BLaER1 (cell line): ENCODE results near the gene CLEC7A.

ENCODE experiments used
- H3K27ac ChIP-seq: shearing (Covaris generic); formaldehyde crosslinking; 2 replicates; pipeline ENCODE4 v1.8.1; 2022
- H3K27me3 ChIP-seq: shearing (Covaris generic); formaldehyde crosslinking; 2 replicates; pipeline ENCODE4 v1.8.1; 2022
- H3K36me3 ChIP-seq: shearing (Covaris generic); formaldehyde crosslinking; 2 replicates; pipeline ENCODE4 v1.8.1; 2022
- H3K4me1 ChIP-seq: shearing (Covaris generic); formaldehyde crosslinking; 2 replicates; pipeline ENCODE4 v1.8.1; 2022
- H3K4me2 ChIP-seq: shearing (Covaris generic); formaldehyde crosslinking; 2 replicates; pipeline ENCODE4 v1.8.1; 2022
- H3K4me3 ChIP-seq: shearing (Covaris generic); formaldehyde crosslinking; 2 replicates; pipeline ENCODE4 v1.8.1; 2022
- H3K9ac ChIP-seq: shearing (Covaris generic); formaldehyde crosslinking; 2 replicates; pipeline ENCODE4 v1.8.1; 2022
- H3K9me3 ChIP-seq: shearing (Covaris generic); formaldehyde crosslinking; 2 replicates; pipeline ENCODE4 v1.8.1; 2022
- H4K20me1 ChIP-seq: shearing (Covaris generic); formaldehyde crosslinking; 2 replicates; pipeline ENCODE4 v1.8.1; 2022
- Cebpa-rat ChIP-seq: shearing (Covaris generic); IDR thresholded peaks from 2 replicates; pipeline ENCODE4 v1.8.1; 2022

The CLEC7A gene

DNA sequence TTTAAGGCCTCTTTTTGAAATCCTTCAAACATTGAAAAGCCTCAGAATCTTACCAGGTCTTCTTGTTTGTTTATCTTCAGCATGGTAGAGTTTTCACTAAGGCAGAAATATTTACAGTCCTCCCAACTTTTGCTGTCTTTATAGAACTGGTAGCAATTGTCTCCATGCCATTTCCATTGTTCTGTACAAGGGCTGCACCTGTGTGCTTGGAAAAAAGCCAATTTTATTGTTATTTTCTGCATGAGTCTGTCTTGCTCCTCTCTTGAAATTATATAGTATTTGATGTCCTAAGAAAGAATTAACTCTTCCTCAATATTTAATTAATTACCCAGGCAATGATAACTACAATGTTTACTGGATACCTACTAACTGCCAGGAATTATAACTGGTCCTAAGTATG lies 54.5 kb downstream of the CLEC7A start:
- Histone ChIP-seq H3K9me3 (peaks cover 11% of the 10 kb centered on the region), H3K27ac (no peak overlapping the region), H3K27me3 (no peaks in the 10 kb centered on the region), H3K4me3 (no peak overlapping the region), H3K9ac (no peak overlapping the region), H4K20me1 (no peaks in the 10 kb centered on the region), H3K36me3 (no peaks in the 10 kb centered on the region), H3K4me2 (no peak overlapping the region), H3K4me1 (peaks cover 27% of the 10 kb centered on the region)
- TF ChIP-seq Cebpa-rat: no peak

DNA sequence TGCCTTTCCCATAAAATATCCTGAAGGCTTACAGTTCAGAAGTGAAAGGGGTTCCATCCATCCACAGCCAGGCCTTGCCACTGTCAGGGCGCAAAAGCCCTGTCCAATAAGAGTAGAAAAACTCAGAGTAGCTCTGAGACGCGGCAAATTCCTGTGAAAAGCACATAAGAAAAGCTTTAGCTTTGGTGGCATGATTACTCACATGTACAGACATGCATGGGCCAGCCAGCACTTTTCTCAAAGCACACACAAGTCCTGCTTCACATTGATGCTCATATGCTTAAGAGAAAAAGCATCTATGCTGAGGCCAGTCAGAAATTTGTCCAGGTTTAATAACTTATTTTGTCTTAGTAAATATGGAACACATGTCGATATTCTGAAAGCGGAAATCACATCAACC lies 56.7 kb downstream of the CLEC7A start:
- Histone ChIP-seq H3K27ac (no peak overlapping the region), H3K9me3 (no peaks in the 10 kb centered on the region), H3K9ac (no peak overlapping the region), H3K4me3 (no peak overlapping the region), H3K4me1 (peaks cover 9% of the 10 kb centered on the region), H4K20me1 (no peaks in the 10 kb centered on the region), H3K36me3 (no peaks in the 10 kb centered on the region), H3K27me3 (no peaks in the 10 kb centered on the region), H3K4me2 (no peak overlapping the region)
- no peak for TF ChIP-seq Cebpa-rat

DNA sequence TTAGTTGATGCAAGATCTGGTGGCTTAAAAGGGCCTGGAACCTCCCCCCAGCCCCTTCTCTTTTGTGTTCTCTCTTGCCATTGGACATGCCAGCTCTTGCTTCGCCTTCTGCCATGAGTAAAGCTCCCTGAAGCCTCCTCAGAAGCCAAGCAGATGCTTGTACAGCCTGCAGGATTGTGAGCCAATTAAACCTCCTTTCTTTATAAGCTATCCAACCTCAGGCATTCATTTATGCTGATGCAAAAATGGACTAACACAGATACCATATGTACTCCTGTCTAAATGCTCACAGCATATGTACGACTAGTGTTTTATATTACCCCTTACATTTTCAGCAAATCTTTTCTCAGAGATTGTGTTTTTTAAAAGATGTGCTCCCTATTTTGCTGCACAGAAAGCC lies 57.9 kb downstream of the CLEC7A start:
- no peaks in the 10 kb centered on the region for H4K20me1 ChIP-seq
- H3K27ac ChIP-seq: no peak overlapping the region
- no peaks in the 10 kb centered on the region for H3K27me3 ChIP-seq
- H3K9me3 ChIP-seq: no peaks in the 10 kb centered on the region
- no peaks in the 10 kb centered on the region for H3K36me3 ChIP-seq
- H3K9ac ChIP-seq: no peak overlapping the region
- H3K4me1 ChIP-seq: peaks cover 8% of the 10 kb centered on the region
- no peak for TF ChIP-seq Cebpa-rat
- H3K4me3 ChIP-seq: no peak overlapping the region
- no peak overlapping the region for H3K4me2 ChIP-seq

DNA sequence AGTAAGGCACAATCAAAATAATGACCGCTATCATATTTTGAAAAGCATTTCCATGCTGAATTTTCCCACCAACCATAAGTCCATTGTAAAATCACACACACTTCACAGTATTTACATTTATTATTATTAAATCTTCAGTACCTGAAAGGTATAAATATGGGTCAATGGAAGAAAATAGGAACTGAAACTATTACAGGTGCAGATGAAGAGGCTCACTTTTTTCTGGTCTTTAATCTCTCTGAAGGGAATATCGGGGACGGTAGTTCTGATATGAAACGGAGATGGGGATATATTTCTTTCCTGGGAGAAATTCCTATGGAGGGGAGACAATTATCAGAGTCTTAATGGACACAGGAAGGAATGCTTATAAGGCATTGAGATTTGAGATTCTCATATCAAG lies 59.6 kb downstream of the CLEC7A start:
- no peaks in the 10 kb centered on the region for H3K27me3 ChIP-seq
- peaks cover 8% of the 10 kb centered on the region for H3K4me1 ChIP-seq
- H3K9me3 ChIP-seq: no peaks in the 10 kb centered on the region
- no peak overlapping the region for H3K9ac ChIP-seq
- no peaks in the 10 kb centered on the region for H4K20me1 ChIP-seq
- H3K27ac ChIP-seq: no peak overlapping the region
- H3K4me3 ChIP-seq: no peak overlapping the region
- no peak for TF ChIP-seq Cebpa-rat
- no peaks in the 10 kb centered on the region for H3K36me3 ChIP-seq
- H3K4me2 ChIP-seq: no peak overlapping the region

DNA sequence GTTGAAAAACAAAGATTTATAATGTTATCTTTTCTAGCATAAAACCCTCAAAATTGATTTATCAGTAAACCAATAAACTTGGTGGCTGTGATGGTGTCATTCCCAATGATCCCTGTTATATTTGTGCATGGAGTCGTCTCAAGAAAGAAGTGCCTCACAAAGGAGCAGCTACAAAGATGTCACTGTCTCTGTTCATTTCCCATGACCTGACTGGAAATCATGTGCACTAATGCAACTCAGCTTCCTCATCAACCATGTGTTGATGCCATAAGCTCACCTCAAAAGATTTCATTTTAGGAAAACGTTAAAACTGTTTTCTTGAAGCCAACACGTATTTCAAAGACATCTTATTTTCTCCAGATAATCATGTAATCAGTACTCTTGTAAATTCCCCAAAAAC lies 60.0 kb downstream of the CLEC7A start:
- Histone ChIP-seq H3K4me3 (no peak overlapping the region), H3K27me3 (no peaks in the 10 kb centered on the region), H3K4me1 (peaks cover 12% of the 10 kb centered on the region), H3K9ac (no peak overlapping the region), H3K27ac (no peak overlapping the region), H4K20me1 (no peaks in the 10 kb centered on the region), H3K9me3 (no peaks in the 10 kb centered on the region), H3K36me3 (no peaks in the 10 kb centered on the region), H3K4me2 (no peak overlapping the region)
- no peak for TF ChIP-seq Cebpa-rat

DNA sequence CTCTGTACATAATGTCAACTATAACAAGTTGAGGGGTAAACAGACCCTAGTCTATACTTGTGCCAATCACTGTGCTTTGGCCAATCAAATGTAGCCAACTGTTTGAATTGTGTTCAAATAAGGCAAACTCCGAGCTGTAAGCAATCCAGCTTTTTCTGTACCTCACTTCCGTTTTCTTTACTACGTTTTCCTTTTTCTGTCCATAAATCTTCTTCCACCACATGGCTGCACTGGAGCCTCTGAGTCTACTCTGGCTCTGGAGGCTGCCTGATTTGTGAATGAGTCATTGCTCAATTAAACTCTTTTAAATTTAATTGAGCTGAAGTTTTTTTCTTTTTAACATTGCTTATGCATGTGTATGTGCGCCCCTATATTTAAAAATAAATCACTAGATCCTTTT lies 60.9 kb downstream of the CLEC7A start:
- no peaks in the 10 kb centered on the region for H3K36me3 ChIP-seq
- no peaks in the 10 kb centered on the region for H3K9me3 ChIP-seq
- no peak for TF ChIP-seq Cebpa-rat
- H4K20me1 ChIP-seq: no peaks in the 10 kb centered on the region
- H3K4me3 ChIP-seq: no peak overlapping the region
- no peak overlapping the region for H3K27ac ChIP-seq
- peaks cover 12% of the 10 kb centered on the region for H3K4me1 ChIP-seq
- H3K9ac ChIP-seq: no peak overlapping the region
- no peaks in the 10 kb centered on the region for H3K27me3 ChIP-seq
- no peak overlapping the region for H3K4me2 ChIP-seq

DNA sequence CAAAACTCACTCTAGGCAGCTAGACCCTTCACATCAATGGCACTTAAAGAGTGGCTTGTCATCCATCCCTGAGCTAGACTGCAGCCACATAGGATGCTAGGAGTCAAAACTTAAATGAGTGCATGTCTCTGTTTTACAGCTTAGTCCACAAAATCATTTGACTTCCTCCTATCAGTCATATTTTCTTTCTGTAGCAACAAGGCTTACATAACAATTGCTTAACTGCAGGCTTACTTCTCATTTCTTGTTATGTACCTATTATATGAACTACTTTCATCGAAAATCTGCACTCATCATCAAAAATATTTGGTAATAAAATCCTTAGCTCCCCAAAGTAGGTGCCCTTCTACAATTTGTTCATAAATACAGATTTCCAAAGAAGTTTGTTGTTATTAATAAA lies 61.4 kb downstream of the CLEC7A start:
- Histone ChIP-seq H3K4me3 (no peak overlapping the region), H4K20me1 (no peaks in the 10 kb centered on the region), H3K9me3 (no peaks in the 10 kb centered on the region), H3K4me1 (peaks cover 12% of the 10 kb centered on the region), H3K9ac (no peak overlapping the region), H3K27ac (no peak overlapping the region), H3K27me3 (no peaks in the 10 kb centered on the region), H3K36me3 (no peaks in the 10 kb centered on the region), H3K4me2 (no peak overlapping the region)
- no peak for TF ChIP-seq Cebpa-rat

DNA sequence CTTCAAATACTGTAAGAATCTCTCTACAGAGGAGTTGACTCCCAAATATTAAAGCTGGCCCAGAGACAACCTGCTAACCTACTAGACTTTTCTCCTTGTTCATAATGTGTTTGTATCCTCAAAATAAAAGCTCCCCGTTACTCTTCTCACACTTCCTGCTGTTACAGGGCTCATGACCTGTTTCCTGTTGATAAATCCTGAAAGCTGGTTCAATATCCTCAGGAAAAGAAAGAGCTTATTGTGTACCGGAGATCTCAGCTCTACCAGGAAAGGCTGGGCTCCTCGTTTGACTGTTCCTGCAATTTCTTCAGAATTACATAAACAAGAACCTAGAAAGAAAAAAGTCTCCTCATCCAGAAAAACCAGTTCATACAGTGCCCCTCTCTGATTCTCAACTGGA lies 62.1 kb downstream of the CLEC7A start:
- Histone ChIP-seq H3K4me3 (no peak overlapping the region), H3K9me3 (no peaks in the 10 kb centered on the region), H3K4me1 (peaks cover 12% of the 10 kb centered on the region), H3K9ac (no peak overlapping the region), H3K27ac (no peak overlapping the region), H3K27me3 (no peaks in the 10 kb centered on the region), H3K4me2 (peak overlapping the region; percentile 56), H3K36me3 (no peaks in the 10 kb centered on the region), H4K20me1 (no peaks in the 10 kb centered on the region)
- no peak for TF ChIP-seq Cebpa-rat

DNA sequence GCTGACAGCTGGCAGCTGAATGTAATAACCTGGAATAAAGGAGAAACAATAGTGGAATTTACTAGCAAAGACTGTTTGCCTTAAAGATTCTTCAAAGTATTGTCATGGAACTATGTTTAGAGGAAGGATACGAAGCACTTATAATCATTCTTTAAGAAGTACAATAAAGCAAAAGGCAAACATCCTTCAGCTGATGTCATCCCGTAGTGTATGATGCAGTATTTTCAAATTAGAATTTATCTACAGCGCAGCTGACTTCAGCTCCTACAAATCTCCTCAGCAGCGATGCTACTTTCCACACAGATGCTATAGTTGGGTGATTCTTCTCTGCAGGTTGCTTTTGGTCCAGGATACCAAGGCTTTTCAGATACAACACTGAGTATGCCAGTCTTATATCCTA lies 62.7 kb downstream of the CLEC7A start:
- no peak for TF ChIP-seq Cebpa-rat
- Histone ChIP-seq H4K20me1 (no peaks in the 10 kb centered on the region), H3K36me3 (no peaks in the 10 kb centered on the region), H3K27ac (no peak overlapping the region), H3K4me1 (peaks cover 12% of the 10 kb centered on the region), H3K4me2 (no peak overlapping the region), H3K9ac (no peak overlapping the region), H3K27me3 (no peaks in the 10 kb centered on the region), H3K9me3 (no peaks in the 10 kb centered on the region), H3K4me3 (no peak overlapping the region)
